OCI-LY7 (cell line): ENCODE data around the gene SLC5A11.

Experiments
- EZH2phosphoT487 ChIP-seq: fragments of 200-600 bp; sonication (generic); IDR thresholded peaks from 2 replicates; pipeline ENCODE4 v1.6.1; 2018; ENCODE audit warnings: low read depth, borderline replicate concordance, mild to moderate bottlenecking, mixed run types, antibody characterized with exemption, low read length, moderate library complexity, mixed read lengths
- TF ChIP-seq, protein P1 (sequence below): fragments of 200-600 bp; sonication (generic); conservative IDR thresholded peaks from 2 replicates; pipeline ENCODE4 v1.5.1; 2014; ENCODE audit warnings: mild to moderate bottlenecking, antibody characterized with exemption, low read length, moderate library complexity, mixed read lengths

DNA sequence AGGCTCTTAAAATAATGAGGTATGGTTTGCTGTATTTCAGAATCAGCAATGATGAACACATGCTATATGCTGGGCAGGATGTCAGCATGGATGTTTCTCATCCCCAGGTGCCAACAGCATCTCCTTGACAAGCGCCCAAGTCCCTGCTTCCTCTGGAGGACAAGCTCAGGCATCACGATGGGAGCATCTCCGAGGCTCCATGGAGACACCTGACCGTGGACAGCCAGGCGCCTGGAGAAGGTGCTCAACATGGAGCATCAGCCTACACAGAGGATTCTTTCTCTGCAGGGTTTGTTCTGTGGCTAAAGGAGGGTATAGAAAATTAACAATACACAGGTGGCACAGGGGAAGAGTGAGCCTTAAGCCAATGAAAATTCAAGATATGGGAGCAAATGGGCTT, 72.1 kb downstream of the SLC5A11 start:
- TF ChIP-seq, protein P1, sequence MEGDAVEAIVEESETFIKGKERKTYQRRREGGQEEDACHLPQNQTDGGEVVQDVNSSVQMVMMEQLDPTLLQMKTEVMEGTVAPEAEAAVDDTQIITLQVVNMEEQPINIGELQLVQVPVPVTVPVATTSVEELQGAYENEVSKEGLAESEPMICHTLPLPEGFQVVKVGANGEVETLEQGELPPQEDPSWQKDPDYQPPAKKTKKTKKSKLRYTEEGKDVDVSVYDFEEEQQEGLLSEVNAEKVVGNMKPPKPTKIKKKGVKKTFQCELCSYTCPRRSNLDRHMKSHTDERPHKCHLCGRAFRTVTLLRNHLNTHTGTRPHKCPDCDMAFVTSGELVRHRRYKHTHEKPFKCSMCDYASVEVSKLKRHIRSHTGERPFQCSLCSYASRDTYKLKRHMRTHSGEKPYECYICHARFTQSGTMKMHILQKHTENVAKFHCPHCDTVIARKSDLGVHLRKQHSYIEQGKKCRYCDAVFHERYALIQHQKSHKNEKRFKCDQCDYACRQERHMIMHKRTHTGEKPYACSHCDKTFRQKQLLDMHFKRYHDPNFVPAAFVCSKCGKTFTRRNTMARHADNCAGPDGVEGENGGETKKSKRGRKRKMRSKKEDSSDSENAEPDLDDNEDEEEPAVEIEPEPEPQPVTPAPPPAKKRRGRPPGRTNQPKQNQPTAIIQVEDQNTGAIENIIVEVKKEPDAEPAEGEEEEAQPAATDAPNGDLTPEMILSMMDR, result no peak
- TF ChIP-seq EZH2phosphoT487, result no peak
